Activated CD8-positive, alpha-beta memory T cell treated with anti-CD3 and anti-CD28 coated beads for 48 hours (primary cell): ENCODE measurements around the gene SCNN1G.

Experiments used
- DNase-seq, 3 experiments: peaks; one replicate each; pipeline ENCODE4 v3.0.0-alpha.2; 2020; ENCODE audit warnings: low read depth in 2 of 3, low spot score in 2 of 3

SCNN1G gene

DNA sequence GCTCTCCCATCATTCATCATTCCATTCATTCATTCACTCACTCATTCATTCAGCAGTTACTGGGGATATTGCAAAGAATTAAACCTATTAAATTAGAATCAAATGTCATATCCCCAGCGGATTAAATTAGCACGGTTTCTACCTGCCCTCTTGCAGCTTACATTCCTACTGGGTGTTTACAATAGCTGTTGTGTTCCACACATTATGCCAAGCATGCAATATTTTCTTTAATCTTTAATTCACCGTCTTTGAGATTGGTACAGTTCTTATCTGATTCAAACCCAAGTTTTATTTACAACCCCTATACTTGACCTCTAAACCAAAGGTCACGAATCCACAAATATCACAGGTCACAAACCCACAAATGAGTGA is 32.6 kb upstream of the SCNN1G start:
- no peak for DNase-seq

DNA sequence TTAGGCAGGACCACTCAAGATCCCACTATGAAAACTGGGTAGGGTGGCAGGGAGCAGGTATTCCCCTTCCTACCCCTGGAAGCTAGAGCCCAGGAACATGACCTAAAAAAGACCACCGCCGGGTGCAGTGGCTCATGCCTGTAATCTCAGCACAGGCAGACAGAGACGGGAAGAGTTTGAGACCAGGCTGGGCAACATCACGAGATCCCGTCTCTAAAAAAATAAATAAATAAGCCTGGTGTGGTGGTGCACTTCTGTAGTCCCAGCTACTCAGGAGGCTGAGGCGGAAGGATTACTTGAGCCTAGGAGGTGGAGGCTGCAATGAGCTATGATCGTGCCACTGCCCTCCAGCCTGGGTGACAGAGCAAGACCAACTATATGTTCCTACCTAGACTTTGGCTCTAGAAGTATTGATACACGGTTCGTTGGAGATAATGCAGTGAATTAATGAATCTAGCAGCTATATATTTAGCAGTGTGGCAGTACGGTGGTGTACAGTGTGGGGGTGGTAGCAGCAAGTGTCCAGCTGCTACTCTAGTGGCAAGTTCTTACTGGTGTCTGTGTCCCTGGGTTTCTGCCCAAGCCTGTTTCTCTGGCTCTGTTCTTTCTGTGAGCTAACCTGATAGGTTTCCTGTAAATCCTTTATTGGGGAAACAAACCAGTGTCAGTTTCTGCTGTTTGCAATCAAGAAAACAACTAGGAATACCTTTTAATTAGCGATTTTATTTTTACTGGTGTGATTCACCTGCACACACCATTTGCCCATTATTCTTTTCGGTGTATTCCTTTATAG is 30.0 kb upstream of the SCNN1G start:
- DNase-seq, result no peak

DNA sequence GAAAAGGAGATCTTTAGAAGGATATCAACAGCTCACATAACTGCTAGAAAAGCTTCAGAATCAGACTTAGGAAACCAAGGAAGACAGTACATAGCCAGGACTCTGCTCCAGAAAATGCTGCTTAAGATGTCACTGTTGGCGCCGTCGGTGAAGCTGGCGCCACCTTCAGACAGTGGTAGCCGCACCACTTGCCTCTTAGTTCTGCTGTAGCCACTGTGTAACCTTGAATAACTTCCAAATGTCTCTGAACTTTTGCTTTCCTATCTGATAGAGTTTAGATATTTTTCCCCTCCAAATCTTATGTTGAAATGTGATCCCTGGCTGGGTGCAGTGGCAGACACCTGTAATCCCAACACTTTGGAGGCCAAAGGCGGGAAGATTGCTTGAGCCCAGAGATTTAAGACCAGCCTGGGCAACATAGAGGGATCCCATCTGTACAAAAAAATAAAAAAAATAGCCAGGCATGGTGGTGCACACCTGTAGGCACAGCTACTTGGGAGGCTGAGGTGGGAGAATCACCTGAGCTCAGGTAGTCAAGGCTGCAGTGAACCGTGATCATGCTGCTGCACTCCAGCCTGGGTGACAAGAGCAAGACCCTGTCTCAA is 27.0 kb upstream of the SCNN1G start:
- DNase-seq, result no peak

GRCh38 chr16:23156110-23156509 is 26.4 kb upstream of the SCNN1G start:
- DNase-seq, result no peak

DNA sequence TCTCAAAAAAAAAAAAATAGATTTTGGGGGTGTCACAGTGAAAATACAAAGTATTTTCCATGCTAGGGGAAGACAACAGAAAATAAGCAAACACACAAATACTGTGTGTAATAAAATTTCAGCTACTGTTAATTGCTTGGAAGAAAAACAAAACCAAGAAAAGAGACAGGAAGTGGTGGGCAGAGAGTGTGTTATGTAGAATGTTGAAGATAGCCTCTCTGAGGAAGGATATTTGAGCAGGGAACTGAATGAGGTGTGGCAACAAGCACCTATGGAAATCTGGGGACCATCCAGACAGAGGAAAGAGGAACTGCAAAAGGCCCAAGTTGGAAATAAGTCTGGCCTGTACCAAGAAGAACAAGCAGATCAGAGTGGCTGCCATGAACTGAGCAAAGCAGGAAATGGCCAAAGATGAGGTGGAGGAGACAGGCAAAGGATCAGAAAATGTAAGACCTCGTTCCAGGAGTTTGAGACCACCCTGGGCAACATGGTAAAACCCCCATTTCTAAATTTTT is 25.5 kb upstream of the SCNN1G start:
- no peak for DNase-seq

- DNase-seq, result no peak
Measured at GRCh38 chr16:23158114-23158513, 24.4 kb upstream of the SCNN1G start.

DNA sequence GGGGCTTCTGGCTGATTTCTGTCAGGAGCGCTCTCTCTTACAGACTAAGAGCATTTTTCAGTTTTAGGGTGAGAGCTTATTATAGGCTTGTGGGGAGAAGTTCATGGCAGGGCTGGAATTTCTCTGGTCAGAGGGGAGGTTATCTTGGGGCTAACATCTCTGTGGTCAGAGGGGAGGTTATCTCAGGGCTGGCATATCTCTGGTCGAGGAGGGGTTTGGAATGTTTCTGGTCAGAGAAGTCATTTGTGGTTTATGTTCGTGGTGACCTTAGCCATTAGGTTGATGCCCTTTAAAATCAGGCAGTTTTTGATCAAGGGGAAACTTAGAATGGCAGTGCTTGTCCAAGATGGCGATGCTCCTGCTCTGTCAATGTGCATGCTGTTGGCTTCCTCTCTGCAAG is 22.5 kb upstream of the SCNN1G start:
- no peak for DNase-seq

DNA sequence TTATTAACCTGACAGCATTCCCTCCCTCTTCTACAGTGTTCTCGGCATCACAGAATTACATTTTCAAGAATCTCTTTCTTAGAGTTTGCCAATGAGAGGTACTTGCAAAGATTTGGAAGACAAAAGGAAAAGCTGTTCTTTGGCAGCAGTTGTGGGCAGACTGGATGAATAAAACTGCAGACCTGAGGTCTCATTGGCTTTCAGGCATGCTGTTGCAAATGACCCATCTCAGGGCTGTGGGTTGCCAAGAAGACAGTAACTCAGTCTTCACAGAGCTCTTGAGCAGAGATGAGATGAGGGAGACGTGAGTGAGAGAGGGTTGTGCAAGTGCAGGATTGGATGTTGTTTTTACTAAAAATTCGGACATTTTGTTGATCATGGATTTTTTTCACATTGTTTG is 22.0 kb upstream of the SCNN1G start:
- DNase-seq, result no peak

- no peak for DNase-seq
Measured at GRCh38 chr16:23163921-23164320, 18.6 kb upstream of the SCNN1G start.

GRCh38 chr16:23164736-23165135 is 17.8 kb upstream of the SCNN1G start:
- no peak for DNase-seq

- DNase-seq, result no peak
Measured at GRCh38 chr16:23172583-23172982, 10.0 kb upstream of the SCNN1G start.

GRCh38 chr16:23172994-23173393 is 9.6 kb upstream of the SCNN1G start:
- no peak for DNase-seq

DNA sequence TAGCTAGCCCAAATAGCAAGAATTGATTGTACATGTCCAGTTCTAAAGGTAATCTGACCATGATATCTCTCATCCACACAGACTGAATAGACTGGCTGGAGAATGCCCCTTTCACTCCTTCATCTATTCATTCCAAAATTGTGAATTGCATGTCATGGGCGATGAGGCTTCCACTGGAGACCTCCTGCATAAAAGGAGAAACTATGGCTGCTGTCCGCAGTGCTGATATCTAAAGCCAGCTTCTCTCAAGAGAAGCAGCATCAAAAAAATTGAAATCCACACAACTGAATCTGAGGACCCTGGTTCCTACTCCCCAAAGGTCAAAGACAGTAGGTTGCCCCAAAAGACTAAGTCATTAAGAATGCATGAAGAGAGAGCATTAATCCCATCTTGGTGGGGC is 7.9 kb upstream of the SCNN1G start:
- DNase-seq, result no peak

DNA sequence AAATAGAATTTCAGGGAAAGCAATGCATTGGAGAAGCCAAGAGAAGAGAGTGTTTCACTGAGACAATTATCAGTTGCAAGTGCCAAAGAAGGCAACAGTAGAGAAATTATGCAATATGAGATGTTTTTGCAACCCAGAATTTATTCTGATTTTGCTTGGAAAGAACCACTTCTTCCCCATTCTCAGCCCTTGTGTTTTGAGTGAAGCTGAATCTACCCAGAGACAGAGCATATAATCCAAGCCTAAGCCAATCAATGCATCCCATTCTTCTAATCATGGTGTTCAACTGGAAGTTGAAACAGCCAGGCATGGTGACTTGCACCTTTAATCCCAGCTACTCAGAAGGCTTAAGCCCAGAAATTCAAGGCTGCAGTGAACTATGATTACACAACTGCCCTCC is 6.9 kb upstream of the SCNN1G start:
- DNase-seq, result no peak

DNA sequence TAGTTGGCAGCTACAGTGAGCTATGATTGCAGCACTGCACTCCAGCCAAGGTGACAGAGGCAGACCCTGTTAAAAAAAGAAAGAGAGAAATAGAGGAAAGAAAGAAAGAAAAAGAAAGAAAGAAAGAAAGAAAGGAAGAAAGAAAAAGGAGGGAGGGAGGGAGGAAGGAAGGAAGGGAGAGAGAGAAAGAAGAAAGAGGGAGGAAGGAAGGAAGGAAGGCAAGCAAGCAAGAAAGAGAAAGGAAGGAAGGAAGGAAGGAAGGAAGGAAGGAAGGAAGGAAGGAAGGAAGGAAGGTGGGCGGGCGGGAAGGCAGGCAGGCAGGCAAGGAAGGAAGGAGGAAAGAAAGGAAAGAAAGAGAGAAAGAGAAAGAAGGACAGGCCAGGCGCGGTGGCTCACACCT is 1.0 kb upstream of the SCNN1G start:
- DNase-seq, result no peak

DNA sequence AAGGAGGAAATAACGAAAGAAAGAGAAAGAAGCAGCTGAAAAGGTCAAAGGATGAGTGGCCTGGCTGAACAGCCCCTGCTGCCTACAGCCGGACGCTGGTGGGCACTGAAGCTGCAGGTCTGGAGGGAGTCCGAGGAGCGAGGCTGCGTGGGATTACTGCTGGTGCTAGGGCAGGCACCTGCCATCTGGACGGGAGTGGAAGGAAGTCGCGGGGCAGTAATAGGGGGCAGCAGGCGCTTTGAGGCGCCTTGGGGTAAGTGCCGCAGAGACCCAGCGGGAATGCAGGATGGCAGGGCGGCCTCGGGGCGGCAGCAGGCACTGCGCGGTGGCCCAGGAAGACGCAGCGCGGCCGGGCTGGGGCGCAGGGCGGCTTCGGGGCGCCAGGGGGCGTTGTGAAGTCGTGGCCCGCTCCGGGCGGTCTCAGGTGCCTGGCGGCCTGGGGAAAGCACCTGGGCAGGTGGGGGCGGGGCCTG is 303 bp upstream of the SCNN1G start:
- DNase-seq, result peak; percentile 41 to 57 (median 56)

GRCh38 chr16:23183543-23183862 is 958 bp downstream of the SCNN1G start:
- DNase-seq, result no peak

DNA sequence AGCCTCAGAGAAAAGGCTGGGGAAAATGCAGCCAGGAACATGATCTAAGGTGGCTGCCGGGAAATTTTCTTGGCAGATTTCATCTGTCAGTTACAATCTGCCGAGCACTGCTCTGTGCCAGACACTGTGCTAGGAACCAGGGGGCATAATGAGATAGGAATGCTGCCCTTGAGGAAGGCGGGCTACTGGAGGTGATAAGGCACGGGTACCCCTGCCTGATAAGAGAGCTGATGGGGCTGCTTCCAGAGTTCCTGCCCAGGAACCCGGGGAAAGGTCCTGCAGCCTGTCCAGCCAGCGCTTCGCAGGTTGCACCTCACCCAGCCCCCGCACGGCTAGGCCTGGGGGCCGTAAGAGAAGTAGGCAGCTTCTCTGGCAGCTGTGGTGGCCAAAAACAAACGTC is 3.1 kb downstream of the SCNN1G start:
- DNase-seq, result no peak

- DNase-seq, result no peak
Measured at GRCh38 chr16:23186171-23186570, 3.6 kb downstream of the SCNN1G start.

DNA sequence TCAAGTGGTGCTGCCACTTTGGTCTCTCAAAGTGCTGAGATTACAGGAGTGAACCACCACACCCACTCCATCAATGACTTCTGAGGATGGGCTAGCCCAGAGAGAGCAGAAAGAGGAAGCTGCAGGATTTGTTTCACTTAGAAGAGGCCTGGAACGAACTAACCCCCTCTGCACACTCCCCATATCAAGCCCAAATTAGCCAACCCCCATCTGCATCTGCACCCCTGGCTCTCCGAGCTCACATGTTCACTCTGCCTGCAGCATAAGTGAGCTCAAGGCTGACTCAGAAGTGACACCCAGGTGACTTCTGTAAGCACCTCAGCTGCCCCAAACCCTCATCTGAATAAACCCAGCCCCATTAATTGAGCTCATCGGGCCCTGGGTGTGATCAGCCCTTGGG is 4.8 kb downstream of the SCNN1G start:
- DNase-seq, result no peak

GRCh38 chr16:23188911-23189310 is 6.4 kb downstream of the SCNN1G start:
- DNase-seq, result no peak

DNA sequence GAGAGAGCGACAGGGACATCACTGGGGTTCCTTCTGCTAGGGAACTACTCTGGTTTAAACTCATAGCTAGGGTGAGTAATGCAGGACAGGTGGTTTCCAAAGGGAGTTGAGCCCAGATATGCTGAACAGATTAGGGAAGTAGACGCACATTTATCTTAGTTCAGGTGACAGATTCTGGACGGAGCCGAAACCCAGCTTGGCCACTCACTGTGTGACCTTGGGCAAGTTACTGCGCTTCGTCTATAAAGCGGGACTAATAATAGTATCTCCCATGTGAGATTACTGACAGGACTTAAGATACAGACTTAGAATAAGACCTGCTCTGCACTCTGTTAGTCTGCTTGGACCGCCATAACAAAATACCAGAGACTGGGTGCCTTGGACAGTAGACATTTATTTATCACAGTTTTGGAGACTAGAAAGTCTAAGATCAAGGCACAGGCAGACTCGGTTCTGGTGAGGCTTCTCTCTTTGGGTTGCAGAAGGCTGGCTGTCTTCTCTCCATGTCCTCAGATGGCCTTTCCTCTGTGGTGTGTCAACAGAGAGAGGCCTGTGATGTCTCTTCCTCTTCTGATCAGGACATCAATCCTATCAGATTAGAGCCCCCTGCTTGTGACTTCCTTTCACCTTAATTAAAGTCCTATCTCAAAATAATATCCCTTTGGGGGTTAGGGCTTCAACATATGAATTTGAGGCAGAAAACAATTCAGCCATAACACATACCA is 12.1 kb downstream of the SCNN1G start:
- DNase-seq, result no peak
